K562 (cell line): ENCODE data around the gene NTM. TPM values are rescaled to one million over a fixed set of nuclear protein-coding genes. Genes with fewer than 3 reads are reported as not detected.

Experiments
- polyA plus RNA-seq, 8 experiments: library from polyadenylated mRNA; depleted of rRNA in 4 of 8; stranded (reverse) in 5 of 8; unstranded in 3 of 8; fragments of >200 nt; fragmentation: Nextera tagmentation in 2 of 8; fragmentation: Illumina TruSeq in 1 of 8; extraction: Ambion mirVana in 2 of 8; extraction: Trizol in 1 of 8; gene quantifications; 2 replicates each; pipeline versions ENCODE4 v1.2.1 to v1.2.3, GENCODE V29; 2011 to 2014; ENCODE audit warnings: inconsistent platforms in 1 of 8, missing spikeins in 1 of 8
- total RNA-seq, 7 experiments: library from RNA; depleted of rRNA in 6 of 7; stranded (reverse); fragments of >200 nt in 6 of 7; fragmentation: Illumina TruSeq in 2 of 7; extraction: Trizol in 2 of 7; gene quantifications; 2 replicates each; pipeline versions ENCODE4 v1.2.1 to v1.2.3, GENCODE V29; 2011 to 2021; ENCODE audit warnings: low replicate concordance in 1 of 7
- TF ChIP-seq, protein P1 (sequence below): fragments of 450-650 bp; IDR thresholded peaks from 2 replicates; pipeline ENCODE4 v1.6.1; 2016; ENCODE audit warnings: mild to moderate bottlenecking, moderate library complexity

NTM gene
- total and polyA plus RNA-seq, 9 of the 15 experiments (the other 6 are each of a cell fraction or from before 2014, with no cell fraction given), result not detected

DNA sequence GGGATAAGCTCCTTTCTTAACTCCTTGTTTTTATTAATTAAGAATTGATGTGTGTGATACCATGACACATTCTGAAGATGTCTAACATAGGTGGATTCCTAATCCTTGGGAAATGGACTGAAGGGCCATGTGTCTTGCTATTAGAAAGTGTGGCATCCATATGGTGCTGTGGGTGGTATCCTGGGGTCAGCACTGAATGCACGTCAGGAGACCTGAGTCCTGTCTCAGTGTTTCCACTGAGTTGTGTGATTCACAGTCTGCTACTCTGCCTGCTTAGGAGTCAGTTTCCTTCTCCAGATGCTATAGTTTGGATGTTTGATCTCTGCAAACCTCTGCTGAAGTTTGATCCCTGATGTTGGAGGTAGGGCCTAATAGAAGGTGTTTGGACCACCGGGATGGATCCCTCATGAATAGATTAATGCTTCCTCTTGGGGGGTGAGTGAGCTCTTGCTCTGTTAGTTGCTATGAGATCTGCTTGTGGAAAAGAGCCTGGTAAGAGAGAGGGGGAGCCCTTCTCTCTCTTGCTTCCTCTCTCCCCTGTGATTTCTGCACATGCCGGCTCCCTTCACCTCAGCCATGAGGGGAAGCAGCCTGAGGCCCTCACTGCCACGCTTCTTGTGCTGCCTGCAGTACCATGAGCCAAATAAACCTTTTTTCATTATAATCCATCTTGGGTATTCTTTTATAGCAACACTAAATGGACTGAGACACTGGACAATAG, 666.5 kb downstream of the NTM start (continued):
- TF ChIP-seq, protein P1, sequence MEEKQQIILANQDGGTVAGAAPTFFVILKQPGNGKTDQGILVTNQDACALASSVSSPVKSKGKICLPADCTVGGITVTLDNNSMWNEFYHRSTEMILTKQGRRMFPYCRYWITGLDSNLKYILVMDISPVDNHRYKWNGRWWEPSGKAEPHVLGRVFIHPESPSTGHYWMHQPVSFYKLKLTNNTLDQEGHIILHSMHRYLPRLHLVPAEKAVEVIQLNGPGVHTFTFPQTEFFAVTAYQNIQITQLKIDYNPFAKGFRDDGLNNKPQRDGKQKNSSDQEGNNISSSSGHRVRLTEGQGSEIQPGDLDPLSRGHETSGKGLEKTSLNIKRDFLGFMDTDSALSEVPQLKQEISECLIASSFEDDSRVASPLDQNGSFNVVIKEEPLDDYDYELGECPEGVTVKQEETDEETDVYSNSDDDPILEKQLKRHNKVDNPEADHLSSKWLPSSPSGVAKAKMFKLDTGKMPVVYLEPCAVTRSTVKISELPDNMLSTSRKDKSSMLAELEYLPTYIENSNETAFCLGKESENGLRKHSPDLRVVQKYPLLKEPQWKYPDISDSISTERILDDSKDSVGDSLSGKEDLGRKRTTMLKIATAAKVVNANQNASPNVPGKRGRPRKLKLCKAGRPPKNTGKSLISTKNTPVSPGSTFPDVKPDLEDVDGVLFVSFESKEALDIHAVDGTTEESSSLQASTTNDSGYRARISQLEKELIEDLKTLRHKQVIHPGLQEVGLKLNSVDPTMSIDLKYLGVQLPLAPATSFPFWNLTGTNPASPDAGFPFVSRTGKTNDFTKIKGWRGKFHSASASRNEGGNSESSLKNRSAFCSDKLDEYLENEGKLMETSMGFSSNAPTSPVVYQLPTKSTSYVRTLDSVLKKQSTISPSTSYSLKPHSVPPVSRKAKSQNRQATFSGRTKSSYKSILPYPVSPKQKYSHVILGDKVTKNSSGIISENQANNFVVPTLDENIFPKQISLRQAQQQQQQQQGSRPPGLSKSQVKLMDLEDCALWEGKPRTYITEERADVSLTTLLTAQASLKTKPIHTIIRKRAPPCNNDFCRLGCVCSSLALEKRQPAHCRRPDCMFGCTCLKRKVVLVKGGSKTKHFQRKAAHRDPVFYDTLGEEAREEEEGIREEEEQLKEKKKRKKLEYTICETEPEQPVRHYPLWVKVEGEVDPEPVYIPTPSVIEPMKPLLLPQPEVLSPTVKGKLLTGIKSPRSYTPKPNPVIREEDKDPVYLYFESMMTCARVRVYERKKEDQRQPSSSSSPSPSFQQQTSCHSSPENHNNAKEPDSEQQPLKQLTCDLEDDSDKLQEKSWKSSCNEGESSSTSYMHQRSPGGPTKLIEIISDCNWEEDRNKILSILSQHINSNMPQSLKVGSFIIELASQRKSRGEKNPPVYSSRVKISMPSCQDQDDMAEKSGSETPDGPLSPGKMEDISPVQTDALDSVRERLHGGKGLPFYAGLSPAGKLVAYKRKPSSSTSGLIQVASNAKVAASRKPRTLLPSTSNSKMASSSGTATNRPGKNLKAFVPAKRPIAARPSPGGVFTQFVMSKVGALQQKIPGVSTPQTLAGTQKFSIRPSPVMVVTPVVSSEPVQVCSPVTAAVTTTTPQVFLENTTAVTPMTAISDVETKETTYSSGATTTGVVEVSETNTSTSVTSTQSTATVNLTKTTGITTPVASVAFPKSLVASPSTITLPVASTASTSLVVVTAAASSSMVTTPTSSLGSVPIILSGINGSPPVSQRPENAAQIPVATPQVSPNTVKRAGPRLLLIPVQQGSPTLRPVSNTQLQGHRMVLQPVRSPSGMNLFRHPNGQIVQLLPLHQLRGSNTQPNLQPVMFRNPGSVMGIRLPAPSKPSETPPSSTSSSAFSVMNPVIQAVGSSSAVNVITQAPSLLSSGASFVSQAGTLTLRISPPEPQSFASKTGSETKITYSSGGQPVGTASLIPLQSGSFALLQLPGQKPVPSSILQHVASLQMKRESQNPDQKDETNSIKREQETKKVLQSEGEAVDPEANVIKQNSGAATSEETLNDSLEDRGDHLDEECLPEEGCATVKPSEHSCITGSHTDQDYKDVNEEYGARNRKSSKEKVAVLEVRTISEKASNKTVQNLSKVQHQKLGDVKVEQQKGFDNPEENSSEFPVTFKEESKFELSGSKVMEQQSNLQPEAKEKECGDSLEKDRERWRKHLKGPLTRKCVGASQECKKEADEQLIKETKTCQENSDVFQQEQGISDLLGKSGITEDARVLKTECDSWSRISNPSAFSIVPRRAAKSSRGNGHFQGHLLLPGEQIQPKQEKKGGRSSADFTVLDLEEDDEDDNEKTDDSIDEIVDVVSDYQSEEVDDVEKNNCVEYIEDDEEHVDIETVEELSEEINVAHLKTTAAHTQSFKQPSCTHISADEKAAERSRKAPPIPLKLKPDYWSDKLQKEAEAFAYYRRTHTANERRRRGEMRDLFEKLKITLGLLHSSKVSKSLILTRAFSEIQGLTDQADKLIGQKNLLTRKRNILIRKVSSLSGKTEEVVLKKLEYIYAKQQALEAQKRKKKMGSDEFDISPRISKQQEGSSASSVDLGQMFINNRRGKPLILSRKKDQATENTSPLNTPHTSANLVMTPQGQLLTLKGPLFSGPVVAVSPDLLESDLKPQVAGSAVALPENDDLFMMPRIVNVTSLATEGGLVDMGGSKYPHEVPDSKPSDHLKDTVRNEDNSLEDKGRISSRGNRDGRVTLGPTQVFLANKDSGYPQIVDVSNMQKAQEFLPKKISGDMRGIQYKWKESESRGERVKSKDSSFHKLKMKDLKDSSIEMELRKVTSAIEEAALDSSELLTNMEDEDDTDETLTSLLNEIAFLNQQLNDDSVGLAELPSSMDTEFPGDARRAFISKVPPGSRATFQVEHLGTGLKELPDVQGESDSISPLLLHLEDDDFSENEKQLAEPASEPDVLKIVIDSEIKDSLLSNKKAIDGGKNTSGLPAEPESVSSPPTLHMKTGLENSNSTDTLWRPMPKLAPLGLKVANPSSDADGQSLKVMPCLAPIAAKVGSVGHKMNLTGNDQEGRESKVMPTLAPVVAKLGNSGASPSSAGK, result no peak
